A172 (cell line): ENCODE data around the gene ARHGEF7. TPM values are rescaled to one million over a fixed set of nuclear protein-coding genes. Genes with fewer than 3 reads are reported as not detected.

Experiments used
- DNase-seq: peaks from one replicate; pipeline ENCODE4 v3.0.0-alpha.2; 2015; ENCODE audit warnings: low spot score
- total RNA-seq: library from RNA; depleted of rRNA; stranded (reverse); fragments of >200 nt; shearing (Covaris generic); gene quantifications from 2 replicates; pipeline ENCODE4 v1.2.3, GENCODE V29; 2014; rRNA removed

Gene ARHGEF7
- total RNA-seq, 1 experiment from 2014 or later = 26.9 TPM

GRCh38 chr13:111346101-111346680, 231.1 kb downstream of the ARHGEF7 start:
- no peak for DNase-seq

GRCh38 chr13:111347438-111347837, 232.3 kb downstream of the ARHGEF7 start:
- no peak for DNase-seq

GRCh38 chr13:111353508-111353907, 238.4 kb downstream of the ARHGEF7 start:
- DNase-seq = no peak

GRCh38 chr13:111354789-111355188, 239.7 kb downstream of the ARHGEF7 start:
- no peak for DNase-seq

Other genes with a start within 250 kb of the ARHGEF7 start
- 446 and 575 TPM in 2 replicates for gene ANKRD10, start 200.2 kb upstream of the ARHGEF7 start, total RNA-seq
- not detected in 2 replicates for gene TEX29, start 205.3 kb downstream of the ARHGEF7 start, total RNA-seq